GM18499 (cell line): Measurements from ENCODE around the gene KIAA1549.

ENCODE experiments used
- ATAC-seq: cut with Tn5 transposase; IDR thresholded peaks from one replicate; pipeline ENCODE4 v1.9.1; 2021; ENCODE audit warnings: moderate number of reproducible peaks; ENCODE audit not compliant: insufficient read depth, unreplicated experiment

The KIAA1549 gene

DNA sequence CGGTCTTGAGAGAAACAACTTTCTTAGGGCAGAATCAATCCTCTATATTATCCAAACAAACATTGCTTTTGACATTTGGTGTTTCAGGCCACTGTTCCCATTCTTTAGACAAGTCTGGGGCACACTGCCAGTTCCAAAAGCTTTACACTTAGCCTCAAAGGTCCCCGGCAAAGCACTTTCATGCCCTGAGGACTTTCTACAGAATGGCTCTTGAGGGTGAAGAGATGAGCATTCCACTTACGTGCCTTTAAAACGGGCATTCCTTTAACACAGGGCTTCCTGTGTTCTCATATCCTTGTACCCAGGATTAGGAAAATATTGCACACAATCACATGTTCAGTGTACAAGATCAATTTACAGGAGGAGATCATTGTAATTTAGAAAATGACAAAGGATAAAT lies 196.5 kb downstream of the KIAA1549 start:
- ATAC-seq, result no peak
